UCSD-AML1 (cell line): Measurements from ENCODE around the gene HMGCR.

ENCODE experiments used
- DNase-seq: peaks from one replicate; lab custom pipeline; 2025; ENCODE audit not compliant: unreplicated experiment; lab: John Stamatoyannopoulos, UW

The HMGCR gene

DNA sequence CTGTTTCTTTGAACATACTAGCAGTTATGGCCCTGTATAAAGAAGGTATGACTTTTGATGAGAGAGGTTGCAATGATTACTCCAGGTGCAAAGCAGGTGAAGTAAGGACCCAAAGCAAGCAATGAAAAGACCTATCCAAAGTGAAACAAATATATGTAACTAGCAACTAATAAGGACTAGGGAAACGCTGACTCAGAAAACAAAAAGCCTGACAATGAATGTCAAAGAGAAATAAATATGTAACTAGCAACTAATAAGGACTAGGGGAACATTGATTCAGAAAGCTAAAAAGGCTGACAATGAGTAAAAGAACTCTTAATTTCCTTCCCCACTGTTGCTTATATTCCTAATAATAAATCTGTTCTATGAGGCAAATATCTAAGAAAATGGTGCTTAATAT lies 43.1 kb downstream of the HMGCR start:
- DNase-seq, result no peak

DNA sequence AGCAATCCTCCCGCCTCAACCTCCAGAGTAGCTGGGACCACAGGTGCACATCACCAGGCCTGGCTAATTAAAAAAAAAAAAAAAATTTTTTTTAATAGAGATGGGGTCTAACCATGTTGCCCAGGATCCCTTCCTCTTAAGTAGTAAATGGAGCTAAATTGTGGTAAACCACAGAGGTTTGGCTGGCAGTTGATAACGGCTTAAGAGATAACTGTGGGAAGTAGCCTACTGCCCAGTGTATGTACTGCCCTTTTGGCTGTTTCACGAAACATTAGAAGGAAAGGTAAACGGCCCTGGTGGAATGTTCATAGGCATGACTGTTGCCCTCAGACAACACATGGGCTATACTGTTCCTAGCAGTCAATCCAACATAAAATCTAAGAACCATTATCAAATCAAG lies 44.4 kb downstream of the HMGCR start:
- no peak for DNase-seq

DNA sequence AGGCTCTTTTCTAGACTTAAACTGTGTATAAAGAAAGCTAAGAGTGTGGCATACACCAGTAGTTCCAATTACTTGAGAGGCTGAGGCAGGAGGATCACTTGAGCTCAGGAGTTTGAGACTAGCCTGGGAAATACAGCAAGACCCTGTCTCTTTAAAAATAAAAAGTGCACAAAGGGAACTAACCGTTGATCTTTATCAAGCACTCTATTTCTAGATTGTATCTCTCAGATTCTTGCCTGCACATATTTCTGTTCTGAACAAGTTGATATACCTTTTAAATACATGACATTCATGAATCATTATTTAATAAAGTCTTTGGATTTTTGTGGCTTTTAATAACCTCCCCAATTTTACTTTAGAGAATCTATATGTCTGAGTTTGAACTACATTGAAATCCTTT lies 47.2 kb downstream of the HMGCR start:
- no peak for DNase-seq

DNA sequence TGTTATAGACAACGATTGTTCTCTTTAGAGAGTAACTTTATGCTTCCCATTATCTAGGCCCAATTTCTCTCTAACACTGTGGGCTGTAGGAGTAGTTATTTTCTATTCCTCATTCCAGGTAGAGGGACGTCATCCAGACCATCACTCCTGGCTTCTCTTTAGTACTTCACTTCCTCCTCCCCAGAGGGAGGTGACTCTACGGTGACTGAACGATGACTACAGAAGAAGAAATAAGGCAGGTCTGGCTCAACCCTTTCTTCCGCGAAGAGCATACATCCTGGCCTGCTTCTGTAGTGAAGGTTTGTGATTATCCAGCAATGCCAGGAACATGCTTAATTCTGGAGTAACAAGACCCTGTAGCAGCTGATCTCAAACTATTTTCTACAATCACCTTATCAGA lies 50.8 kb downstream of the HMGCR start:
- DNase-seq, result no peak

DNA sequence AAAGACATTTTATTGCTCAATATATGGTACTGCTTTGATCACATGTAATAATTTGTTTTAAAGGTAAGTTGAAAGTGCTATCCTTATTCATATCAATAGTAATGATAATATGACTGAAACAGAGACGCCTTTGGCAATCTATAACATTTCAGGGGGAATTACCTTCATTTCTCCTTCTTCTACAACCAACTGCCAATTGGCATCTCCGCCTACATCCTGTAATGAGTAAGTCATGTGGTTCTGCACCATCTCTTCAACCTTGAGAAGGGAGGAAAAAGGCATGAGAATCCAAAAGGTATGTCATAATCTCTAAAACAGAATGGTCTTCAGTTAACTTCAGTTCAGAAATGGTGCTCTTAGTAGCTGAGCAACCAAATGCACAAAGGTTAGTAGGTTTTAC lies 52.4 kb downstream of the HMGCR start:
- DNase-seq, result no peak

DNA sequence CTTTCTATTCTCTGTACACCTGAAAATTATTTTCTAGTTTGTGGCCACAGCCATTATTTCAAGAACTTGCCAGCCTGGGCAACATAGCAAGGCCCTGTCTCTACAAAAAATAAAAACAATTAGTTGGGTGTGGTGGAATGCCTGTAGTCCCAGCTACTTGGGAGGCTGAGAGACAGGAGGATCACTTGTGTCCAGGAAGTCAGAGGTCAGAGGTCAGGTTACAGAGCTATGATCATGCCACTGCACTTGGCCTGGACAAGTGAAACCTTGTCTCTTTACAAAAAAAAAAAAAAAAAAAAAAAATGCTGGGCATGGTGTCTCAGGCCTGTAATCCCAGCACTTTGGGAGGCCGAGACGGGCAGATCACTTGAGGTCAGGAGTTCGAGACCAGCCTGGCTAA lies 58.3 kb downstream of the HMGCR start:
- DNase-seq, result no peak

DNA sequence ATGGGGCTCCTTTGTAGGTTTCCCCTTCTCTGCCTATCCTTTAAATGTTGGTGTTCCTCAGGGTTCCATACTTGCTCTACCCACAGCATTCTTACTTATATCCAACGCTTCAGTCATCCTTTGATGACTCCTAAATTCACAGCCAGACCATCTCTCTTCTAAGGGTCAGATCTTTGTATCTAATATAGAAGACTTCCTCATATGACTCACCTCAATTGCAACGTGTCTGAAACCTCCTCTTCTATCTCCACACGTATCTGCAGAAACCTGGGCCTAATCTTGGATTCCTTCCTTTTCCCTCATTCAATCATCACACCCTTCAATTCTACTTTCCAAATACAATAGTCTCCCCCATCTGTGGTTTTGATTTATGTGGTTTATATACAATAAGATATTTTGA lies 68.3 kb downstream of the HMGCR start:
- no peak for DNase-seq
